Vagina (tissue), 2 donors: ENCODE data around the gene FGF11. TPM values are rescaled to one million over a fixed set of nuclear protein-coding genes. Genes with fewer than 3 reads are reported as not detected.
A peak's percentile ranks its signal among the peaks of the same experiment; 100 is the strongest.
"Not testable (repeated sequence)": the region's sequence is repeated elsewhere in the genome, so short reads cannot be mapped to it uniquely, and the experiment has no call there.

Source experiments
- DNase-seq, 2 donors: peaks; one replicate each; pipeline ENCODE4 v3.0.0-alpha.2; 2017; ENCODE audit errors: extremely low spot score in 2 of 2
- H3K27ac ChIP-seq: fragments of 200-600 bp; sonication (generic); one replicate; pipeline ENCODE4 v1.5.1; 2019
- H3K27me3 ChIP-seq: fragments of 200-600 bp; sonication (generic); one replicate; pipeline ENCODE4 v1.5.1; 2019
- H3K36me3 ChIP-seq, 2 donors: fragments of 200-600 bp; sonication (generic); one replicate each; pipeline ENCODE4 v1.5.1; 2017 to 2019
- H3K4me1 ChIP-seq: fragments of 200-600 bp; sonication (generic); one replicate; pipeline ENCODE4 v1.5.1; 2019
- H3K4me3 ChIP-seq, 2 donors: fragments of 200-600 bp; sonication (generic); 1 replicate in 1 of 2; 2 replicates in 1 of 2; pipeline ENCODE4 v1.5.1; 2016 to 2019
- H3K9me3 ChIP-seq: fragments of 200-600 bp; sonication (generic); one replicate; pipeline ENCODE4 v1.5.1; 2019
- CTCF ChIP-seq, 3 experiments: fragments of 450-650 bp in 2 of 3; fragments of 200-600 bp in 1 of 3; sonication (generic) in 1 of 3; IDR thresholded peaks; one replicate each; pipeline ENCODE4 v1.5.1; 2017 to 2019; ENCODE audit warnings: antibody characterized with exemption in 3 of 3, mild to moderate bottlenecking in 2 of 3, moderate library complexity in 2 of 3
- POLR2A ChIP-seq, 2 donors: fragments of 450-650 bp; IDR thresholded peaks; one replicate each; pipeline ENCODE4 v1.6.1; 2017; ENCODE audit warnings: antibody characterized with exemption in 2 of 2, mild to moderate bottlenecking in 2 of 2, moderate library complexity in 2 of 2
- POLR2AphosphoS5 ChIP-seq, 2 donors: sonication (generic); formaldehyde crosslinking; IDR thresholded peaks; one replicate each; pipeline ENCODE4 v1.9.0; 2017; ENCODE audit warnings: antibody characterized with exemption in 2 of 2, mild to moderate bottlenecking in 2 of 2, low read depth in 1 of 2; ENCODE audit not compliant: insufficient read depth in 1 of 2
- intact Hi-C: fragments of 100-400 bp; cut with DNase I; formaldehyde crosslinking; loops from one replicate; pipeline ENCODE4 v1.15.1; 2023
- total RNA-seq: library from RNA; depleted of rRNA; stranded (reverse); fragments of >200 nt; gene quantifications from one replicate; pipeline ENCODE4 v1.2.3, GENCODE V29; 2016

The FGF11 gene
- total RNA-seq, 1 donor from 2014 or later: 10.8 TPM

GRCh38 chr17:7480089-7480384, 40.7 kb downstream of the FGF11 start:
- intact Hi-C loops: loop anchor here (5.0 kb wide), 1 partner anchor 128 kb away; the partner anchor contains the start of gene KCTD11

GRCh38 chr17:7481275-7481674, 42.0 kb downstream of the FGF11 start, which contains the start of gene SLC35G6:
Gene SLC35G6, plus strand, starts transcription at chr17:7481446. Its CDS starts 71 bp downstream, at chr17:7481517.
- H3K27me3 ChIP-seq, H3K36me3 ChIP-seq, DNase-seq, H3K9me3 ChIP-seq, H3K4me3 ChIP-seq: not testable (repeated sequence)
- intact Hi-C loops: loop anchor here (5.0 kb wide), 1 partner anchor 129 kb away; the partner anchor contains the start of gene KCTD11
- Histone ChIP-seq H3K27ac (peak within 1 kb of the TSS; percentile 100), H3K4me1 (peaks cover 64% of the 10 kb centered on the region)

More at GRCh38 chr17:7480089-7480384, 40.7 kb downstream of the FGF11 start:
- H3K27ac ChIP-seq: peak overlapping the region; percentile 100
- no peak for TF ChIP-seq CTCF (IDR thresholded peaks at IDR 0.05)
- TF ChIP-seq POLR2AphosphoS5 (IDR thresholded peaks at IDR 0.05; ENCODE audit: insufficient read depth in 1 of 2, low read depth in 1 of 2): no peak
- no peak for TF ChIP-seq POLR2A (IDR thresholded peaks at IDR 0.05)
- no peaks in the 10 kb centered on the region for H3K36me3 ChIP-seq
- H3K4me3 ChIP-seq: peak overlapping the region; percentile 84 to 89
- no peaks in the 10 kb centered on the region for H3K9me3 ChIP-seq
- H3K27me3 ChIP-seq: no peaks in the 10 kb centered on the region
- peaks cover 64% of the 10 kb centered on the region for H3K4me1 ChIP-seq
- DNase-seq: no peak

- H3K36me3 ChIP-seq, H3K27me3 ChIP-seq, DNase-seq, H3K9me3 ChIP-seq, H3K4me3 ChIP-seq: not testable (repeated sequence)
- Histone ChIP-seq H3K4me1 (peaks cover 64% of the 10 kb centered on the region), H3K27ac (peak overlapping the region; percentile 100)
- intact Hi-C loops: loop anchor here (5.0 kb wide), 1 partner anchor 130 kb away; the partner anchor contains the start of gene KCTD11
Observed at GRCh38 chr17:7481842-7482741, 42.8 kb downstream of the FGF11 start.

- intact Hi-C loops: loop anchor here (5.0 kb wide), 1 partner anchor 130 kb away; the partner anchor contains the start of gene KCTD11
- DNase-seq: not testable (repeated sequence)
- H3K4me1 ChIP-seq: peaks cover 64% of the 10 kb centered on the region
Observed at GRCh38 chr17:7482742-7483088, 43.4 kb downstream of the FGF11 start.

GRCh38 chr17:7483255-7484066, 44.1 kb downstream of the FGF11 start:
- intact Hi-C loops: loop anchor here (2.0 to 5.0 kb wide), 2 partner anchors 45 to 131 kb away; partner anchors contain the start of genes FGF11 and KCTD11
- TF ChIP-seq POLR2A (IDR thresholded peaks at IDR 0.05): peak in 1 of 2 donors; percentile 60
- TF ChIP-seq POLR2AphosphoS5 (IDR thresholded peaks at IDR 0.05; ENCODE audit: insufficient read depth in 1 of 2, low read depth in 1 of 2): peak; percentile 45 to 86
- no peak for TF ChIP-seq CTCF (IDR thresholded peaks at IDR 0.05)
- H3K4me3 ChIP-seq: peak overlapping the region; percentile 53 to 64
- H3K36me3 ChIP-seq: no peaks in the 10 kb centered on the region
- H3K4me1 ChIP-seq: peaks cover 66% of the 10 kb centered on the region
- peak in 1 of 2 donors; percentile 99 for DNase-seq
- peak overlapping the region; percentile 100 for H3K27ac ChIP-seq
- H3K9me3 ChIP-seq: no peaks in the 10 kb centered on the region
- H3K27me3 ChIP-seq: no peaks in the 10 kb centered on the region

More at GRCh38 chr17:7482742-7483088, 43.4 kb downstream of the FGF11 start:
- H3K9me3 ChIP-seq, H3K36me3 ChIP-seq, H3K27me3 ChIP-seq: not testable (repeated sequence)
- peak overlapping the region; percentile 53 to 64 for H3K4me3 ChIP-seq
- H3K27ac ChIP-seq: peak overlapping the region; percentile 100

- H3K27ac ChIP-seq: peak within 1 kb of the TSS; percentile 100
- peak within 1 kb of the TSS; percentile 53 to 64 for H3K4me3 ChIP-seq
- peak; percentile 92 to 100 for TF ChIP-seq POLR2A (IDR thresholded peaks at IDR 0.05)
- TF ChIP-seq POLR2AphosphoS5 (IDR thresholded peaks at IDR 0.05; ENCODE audit: insufficient read depth in 1 of 2, low read depth in 1 of 2): peak; percentile 89 to 100
- no peak for TF ChIP-seq CTCF (IDR thresholded peaks at IDR 0.05)
- H3K9me3 ChIP-seq: no peaks in the 10 kb centered on the region
- intact Hi-C loops: loop anchor here (2.0 to 5.0 kb wide), 2 partner anchors 45 to 132 kb away; partner anchors contain the start of genes FGF11 and KCTD11
- no peaks in the 10 kb centered on the region for H3K36me3 ChIP-seq
- no peaks in the 10 kb centered on the region for H3K27me3 ChIP-seq
- peak in 1 of 2 donors; percentile 100 for DNase-seq
- peaks cover 74% of the 10 kb centered on the region for H3K4me1 ChIP-seq
Observed at GRCh38 chr17:7484067-7484918, 45.0 kb downstream of the FGF11 start, which contains the start of gene POLR2A. Gene POLR2A, plus strand, starts transcription at chr17:7484366.
